GM23338 (cell line): ENCODE measurements around the gene NDUFS2.
"Not testable (repeated sequence)": the region's sequence is repeated elsewhere in the genome, so short reads cannot be mapped to it uniquely, and the experiment has no call there.

Experiments
- CREB1 ChIP-seq: fragments of 250-450 bp; sonication (Bioruptor Pico); IDR thresholded peaks from 2 replicates; pipeline ENCODE4 v1.5.0; 2020; ENCODE audit warnings: low read depth, mild to moderate bottlenecking, moderate library complexity
- CTCF ChIP-seq, 2 experiments: fragments of 200-600 bp in 1 of 2; sonication (generic) in 1 of 2; conservative IDR thresholded peaks; 2 replicates each; pipeline versions ENCODE4 v1.5.1 to v1.6.1; 2016 to 2017; ENCODE audit warnings: antibody characterized with exemption in 2 of 2, low read depth in 2 of 2, mild to moderate bottlenecking in 2 of 2, moderate library complexity in 1 of 2
- ETS1 ChIP-seq: IDR thresholded peaks from 2 replicates; pipeline ENCODE4 v1.6.1; 2016; ENCODE audit warnings: antibody characterized with exemption
- EZH2 ChIP-seq: fragments of 200-600 bp; sonication (generic); IDR thresholded peaks from one replicate; pipeline ENCODE4 v1.8.0; 2017; ENCODE audit warnings: antibody characterized with exemption, mild to moderate bottlenecking, low read depth; ENCODE audit not compliant: unreplicated experiment
- EZH2phosphoT487 ChIP-seq: fragments of 200-600 bp; sonication (generic); IDR thresholded peaks from one replicate; pipeline ENCODE4 v1.8.1; 2018; ENCODE audit warnings: antibody characterized with exemption; ENCODE audit not compliant: unreplicated experiment
- JUNB ChIP-seq: IDR thresholded peaks from one replicate; pipeline ENCODE4 v1.6.1; 2016; ENCODE audit warnings: antibody characterized with exemption; ENCODE audit not compliant: unreplicated experiment
- NANOG ChIP-seq: IDR thresholded peaks from 2 replicates; pipeline ENCODE4 v1.6.1; 2016; ENCODE audit warnings: antibody characterized with exemption, borderline replicate concordance
- POLR2AphosphoS5 ChIP-seq: IDR thresholded peaks from 2 replicates; pipeline ENCODE4 v1.6.1; 2016; ENCODE audit warnings: antibody characterized with exemption, low read depth
- REST ChIP-seq: IDR thresholded peaks from one replicate; pipeline ENCODE4 v1.6.1; 2018; ENCODE audit warnings: antibody characterized with exemption; ENCODE audit not compliant: unreplicated experiment
- STAT1 ChIP-seq: IDR thresholded peaks from one replicate; pipeline ENCODE4 v1.6.1; 2016; ENCODE audit warnings: antibody characterized with exemption; ENCODE audit not compliant: unreplicated experiment
- ZNF114 ChIP-seq: fragments of 250-450 bp; sonication (Bioruptor Pico); IDR thresholded peaks from 2 replicates; pipeline ENCODE4 v1.5.0; 2020; ENCODE audit warnings: mild to moderate bottlenecking, moderate library complexity
- ZNF331 ChIP-seq: fragments of 250-450 bp; sonication (Bioruptor Pico); IDR thresholded peaks from 2 replicates; pipeline ENCODE4 v1.5.0; 2020; ENCODE audit warnings: low read depth, mild to moderate bottlenecking, moderate library complexity
- ZNF462 ChIP-seq: fragments of 250-450 bp; sonication (Bioruptor Pico); IDR thresholded peaks from 2 replicates; pipeline ENCODE4 v1.5.0; 2020; ENCODE audit warnings: mild to moderate bottlenecking, moderate library complexity

GRCh38 chr1:161255302-161255701 lies 53.1 kb downstream of the NDUFS2 start:
- not testable (repeated sequence) for TF ChIP-seq CTCF (conservative IDR thresholded peaks at IDR 0.05; ENCODE audit: low read depth in 2 of 2); POLR2AphosphoS5; EZH2; ZNF462 (CRISPR knock-in tag); EZH2phosphoT487; REST; JUNB; ETS1; CREB1 (CRISPR knock-in tag); NANOG; ZNF114; STAT1; ZNF331 (CRISPR knock-in tag)
